NCI-H1436 (cell line): ENCODE data around the gene SMCO4.

ENCODE experiments used
- DNase-seq: peaks from one replicate; lab custom pipeline; 2025; lab: John Stamatoyannopoulos, UW

The SMCO4 gene

DNA sequence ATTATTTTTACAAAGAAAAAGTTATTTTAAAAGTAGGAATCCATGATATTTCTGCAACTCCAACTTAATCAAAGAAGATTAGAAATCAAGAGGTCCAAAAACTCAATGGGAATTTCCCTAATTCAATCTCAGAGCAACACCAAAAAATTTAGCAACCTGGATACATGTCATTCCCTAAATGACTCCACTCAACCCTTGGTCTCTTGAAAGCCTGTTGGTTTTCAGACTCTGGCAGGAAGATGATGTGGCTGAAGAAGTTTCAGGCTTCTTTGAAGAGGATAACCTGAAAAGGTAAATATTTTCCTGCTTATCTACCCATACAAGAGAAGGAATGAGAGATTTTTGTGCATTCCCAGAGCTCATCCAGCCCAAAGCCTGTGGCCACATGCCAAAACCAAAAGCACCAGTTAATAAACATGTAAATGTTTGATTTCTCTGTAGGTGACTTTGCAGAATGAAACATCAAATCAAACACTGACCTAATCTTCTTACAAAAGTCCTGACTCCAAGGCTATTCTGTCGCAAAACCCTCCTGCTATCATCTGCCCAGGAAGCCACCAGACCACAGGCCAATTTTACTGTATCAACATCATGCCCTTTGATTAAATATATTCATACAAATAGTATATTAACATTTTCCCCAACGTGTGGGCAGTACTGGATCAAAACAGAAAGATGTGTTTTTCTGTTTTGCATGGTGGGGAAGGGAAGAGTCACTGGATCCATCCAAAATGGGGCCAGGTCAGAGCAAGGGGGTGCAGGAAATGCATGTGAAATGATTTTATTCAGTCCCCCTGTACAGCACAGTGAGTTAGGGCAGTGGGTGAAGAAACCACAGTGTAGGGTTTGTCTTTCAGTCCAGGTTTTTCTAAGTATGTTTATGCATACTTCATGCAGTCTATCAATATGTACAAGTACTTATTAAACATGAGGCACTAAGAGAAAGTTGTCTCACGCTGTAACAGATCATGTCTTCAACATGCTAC, 38.8 kb downstream of the SMCO4 start:
- DNase-seq, result no peak

DNA sequence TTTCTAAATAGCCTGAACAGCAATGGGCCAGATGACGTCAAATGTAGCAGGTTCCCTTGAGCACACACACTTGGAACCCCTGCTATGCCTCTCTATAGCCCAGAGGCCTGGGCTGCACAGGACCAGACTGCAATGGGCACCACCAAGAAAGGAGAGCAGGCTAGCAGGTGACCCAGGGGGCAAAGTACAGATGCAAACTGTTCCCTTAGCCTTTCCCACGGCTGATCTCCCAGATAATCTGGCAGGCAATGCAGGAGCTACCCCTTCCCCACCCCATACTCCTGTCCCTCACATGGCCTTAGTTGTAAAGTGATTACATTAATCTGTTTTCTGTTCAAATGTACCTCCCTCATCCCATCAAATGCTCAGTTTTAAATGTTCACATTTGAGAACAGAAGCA, 41.3 kb downstream of the SMCO4 start:
- no peak for DNase-seq

DNA sequence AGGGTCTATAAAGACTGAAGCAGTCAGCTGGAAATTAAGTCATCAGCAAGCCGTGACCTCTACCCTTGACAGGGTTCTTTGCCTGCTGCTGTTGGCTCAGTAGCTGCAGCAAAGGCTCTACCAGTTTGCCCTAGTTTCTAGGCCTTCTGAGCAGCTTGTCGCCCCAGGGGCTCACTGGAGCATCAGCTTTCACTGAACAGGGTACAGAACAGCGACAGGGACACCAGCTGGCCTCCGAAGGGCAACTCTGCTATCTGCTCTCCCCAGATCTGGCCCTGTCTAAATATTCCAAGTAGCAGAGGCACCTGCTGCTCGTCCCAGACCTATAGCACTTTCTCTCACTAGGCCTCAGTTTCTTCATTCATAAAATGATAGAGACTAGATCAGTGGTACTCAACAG, 42.4 kb downstream of the SMCO4 start:
- no peak for DNase-seq

DNA sequence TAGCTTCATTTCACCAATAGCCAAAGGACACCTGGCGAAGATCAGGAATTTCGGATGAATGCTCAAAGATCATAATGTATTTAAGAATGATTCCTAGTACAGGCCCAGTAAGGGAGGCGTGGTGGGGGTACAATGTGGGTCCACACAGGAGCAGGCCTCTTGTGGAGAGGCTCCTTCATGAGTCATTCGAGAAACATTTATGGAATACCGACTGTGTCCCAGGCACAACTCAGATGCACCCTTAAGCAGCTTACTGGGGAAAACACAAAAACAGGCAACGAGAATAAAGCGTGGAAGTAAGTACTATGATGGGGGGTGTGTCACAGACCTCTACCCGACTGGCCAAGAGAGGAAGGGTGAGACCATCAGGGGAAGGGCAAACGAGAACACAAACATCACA, 44.5 kb downstream of the SMCO4 start:
- DNase-seq, result no peak

DNA sequence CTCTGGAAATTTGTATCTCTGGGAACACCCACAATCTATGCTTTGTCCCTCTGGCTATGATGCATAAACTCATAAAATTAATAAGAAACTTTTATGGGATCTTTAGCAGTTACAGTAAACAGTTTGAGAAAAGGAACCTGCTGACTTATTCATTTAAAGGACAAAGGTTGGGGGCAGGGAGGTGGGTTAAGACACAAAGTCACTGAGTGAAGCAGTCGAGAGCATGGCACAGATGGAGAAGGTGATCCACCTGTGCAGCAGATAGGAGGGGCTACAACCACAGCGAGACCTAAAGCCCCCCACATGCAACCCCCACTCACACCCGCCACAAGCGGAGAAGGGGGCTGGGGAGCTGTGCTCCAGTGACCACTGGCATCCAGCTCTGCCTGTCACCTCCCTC, 45.0 kb downstream of the SMCO4 start:
- DNase-seq, result no peak

DNA sequence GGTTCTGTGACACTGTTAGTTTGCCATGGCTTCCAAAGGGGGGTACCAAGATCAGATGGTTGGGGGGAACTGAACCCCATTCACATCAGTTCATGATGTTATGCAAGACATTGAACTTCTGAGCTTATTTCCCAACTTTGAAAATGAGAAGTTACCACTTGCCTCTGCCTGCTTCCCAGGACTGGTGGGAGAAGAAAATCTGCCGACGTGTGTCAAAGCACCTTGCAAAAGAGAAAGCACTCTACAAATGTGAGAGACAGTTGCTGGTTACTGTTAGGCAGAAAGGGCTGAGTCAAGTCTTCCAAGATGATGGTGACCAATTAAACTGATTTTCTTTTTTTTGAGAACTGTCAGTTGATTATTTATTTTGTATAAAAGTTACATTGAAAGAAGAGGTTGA, 45.6 kb downstream of the SMCO4 start:
- DNase-seq, result no peak

DNA sequence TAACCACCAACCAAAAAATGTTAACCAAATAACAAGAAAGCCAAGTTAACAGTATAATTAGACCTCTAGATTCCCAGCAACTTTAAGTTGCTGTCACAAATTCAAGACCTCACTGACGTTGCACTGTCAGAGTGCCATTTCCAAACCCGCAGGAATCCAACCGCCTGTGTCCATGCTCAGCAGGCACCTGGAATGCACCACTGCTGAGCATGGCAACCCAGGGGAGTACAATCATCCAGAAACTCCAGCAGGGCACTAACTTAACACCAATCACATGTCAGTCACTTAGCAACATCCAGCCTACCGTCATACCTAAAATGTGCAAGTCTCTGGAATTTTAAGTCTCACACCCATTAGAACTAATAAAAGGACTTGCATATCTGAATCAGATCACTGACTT, 48.8 kb downstream of the SMCO4 start:
- DNase-seq, result no peak

DNA sequence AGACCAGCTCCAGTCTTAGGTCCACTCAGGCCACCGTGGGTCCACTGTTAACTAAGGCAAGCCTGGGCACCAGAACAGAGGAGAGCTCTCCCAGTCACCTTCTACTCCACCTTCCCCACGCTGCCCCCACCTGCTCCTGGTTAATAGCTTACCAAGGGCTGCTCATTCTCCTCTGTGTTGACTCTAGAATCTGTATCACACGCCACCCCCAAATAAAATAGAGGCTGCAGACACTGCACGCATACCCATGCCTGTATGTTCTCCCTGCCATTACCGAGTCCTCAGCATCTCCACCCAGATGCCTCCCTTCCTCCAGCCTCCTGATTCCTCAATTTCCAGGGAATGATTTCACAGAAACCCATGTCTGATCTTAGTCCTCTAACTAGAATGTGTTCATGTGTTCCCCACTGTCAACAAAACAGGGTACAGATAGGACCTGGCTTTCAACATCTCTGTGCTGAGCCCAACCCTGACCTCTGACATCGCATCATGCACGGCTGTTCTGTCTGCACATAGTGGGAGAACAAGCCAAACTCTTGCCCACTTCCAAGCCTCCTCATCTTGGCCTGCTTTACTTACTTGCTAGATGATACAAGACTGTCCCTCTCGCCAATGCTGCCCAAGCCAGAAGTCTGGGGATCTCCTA, 49.8 kb downstream of the SMCO4 start:
- DNase-seq, result no peak

DNA sequence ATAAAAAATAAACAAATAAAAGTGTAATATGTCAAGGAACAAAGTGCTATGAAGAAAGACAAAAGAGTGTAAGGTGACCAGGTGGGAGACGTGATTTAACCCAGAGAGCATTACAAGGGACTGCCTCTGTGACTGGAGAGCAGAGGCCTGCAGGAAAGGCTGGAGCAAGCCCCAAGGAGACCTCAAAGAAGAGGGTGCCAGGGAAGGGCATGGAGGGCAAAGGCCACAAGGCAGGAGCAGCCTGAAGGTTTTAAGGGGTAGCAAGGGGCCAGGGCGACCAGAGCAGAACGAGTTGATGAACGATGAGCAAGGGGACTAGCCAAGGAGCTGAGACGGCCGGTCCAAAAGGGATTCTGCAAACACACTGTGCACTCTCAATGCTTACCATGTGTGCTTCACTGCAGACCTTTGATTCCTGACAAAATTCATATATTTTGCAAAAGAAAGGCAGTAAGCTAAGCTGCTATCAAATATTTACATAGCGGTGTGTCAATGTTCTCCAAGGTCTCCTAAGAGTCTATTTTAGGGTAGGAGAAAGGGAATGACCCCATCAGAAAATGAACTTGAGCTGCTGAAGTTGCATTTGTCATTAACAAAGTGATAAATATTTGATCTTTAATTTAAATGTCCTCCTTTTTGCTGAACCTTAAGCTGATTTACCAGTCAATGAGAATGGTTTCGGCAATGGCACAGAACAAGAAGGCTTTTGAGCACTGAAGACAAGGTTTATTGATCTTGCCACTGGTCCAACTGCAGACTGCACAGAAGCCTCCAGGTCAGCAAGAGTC, 50.5 kb downstream of the SMCO4 start:
- no peak for DNase-seq

DNA sequence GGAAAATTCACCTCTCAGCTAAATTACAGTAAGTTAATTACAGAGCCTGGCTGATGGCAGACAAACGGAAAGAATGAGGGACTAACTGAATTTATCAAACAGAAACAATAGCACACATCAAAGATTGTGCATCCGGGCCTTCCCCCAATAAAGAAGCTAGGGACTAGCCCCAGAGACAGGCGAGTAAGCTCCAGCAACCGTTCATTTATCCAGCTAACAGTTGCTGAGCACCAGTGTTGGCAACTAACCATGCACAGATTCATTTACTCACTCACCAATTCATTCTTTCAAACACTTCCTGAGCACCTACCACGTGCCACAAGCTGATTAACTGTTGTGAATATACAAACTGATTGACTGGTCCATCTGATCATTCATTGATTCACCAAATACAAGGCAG, 51.2 kb downstream of the SMCO4 start:
- no peak for DNase-seq

DNA sequence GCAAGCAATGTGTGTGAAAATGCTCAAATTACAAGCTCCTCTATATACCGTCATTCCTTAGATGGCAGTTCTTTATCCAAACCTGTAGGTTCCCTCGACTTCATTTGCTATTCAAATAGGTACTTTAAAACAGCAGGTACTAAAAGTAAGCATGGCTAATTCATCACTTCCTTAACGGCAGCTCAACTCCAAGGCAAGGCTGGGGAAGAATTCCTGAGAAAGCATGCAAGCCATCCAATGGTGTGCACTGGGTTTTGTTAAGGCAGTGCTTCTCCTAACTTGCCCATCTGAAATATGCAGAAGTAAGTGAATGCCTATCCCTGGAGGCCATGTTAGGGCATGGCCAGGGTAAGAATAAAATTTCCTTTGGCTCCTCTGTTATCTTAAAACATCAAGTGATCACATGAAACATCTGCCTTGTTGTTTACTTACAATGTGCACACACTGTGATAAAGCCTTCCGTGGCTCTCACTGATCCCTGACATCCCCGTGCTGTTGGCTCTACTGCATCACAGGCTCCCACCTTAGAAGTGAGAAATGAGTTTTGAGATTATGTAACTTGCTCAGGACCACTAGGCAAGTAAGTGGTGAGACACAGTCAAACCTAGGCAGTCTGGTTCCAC, 52.1 kb downstream of the SMCO4 start:
- DNase-seq, result no peak

DNA sequence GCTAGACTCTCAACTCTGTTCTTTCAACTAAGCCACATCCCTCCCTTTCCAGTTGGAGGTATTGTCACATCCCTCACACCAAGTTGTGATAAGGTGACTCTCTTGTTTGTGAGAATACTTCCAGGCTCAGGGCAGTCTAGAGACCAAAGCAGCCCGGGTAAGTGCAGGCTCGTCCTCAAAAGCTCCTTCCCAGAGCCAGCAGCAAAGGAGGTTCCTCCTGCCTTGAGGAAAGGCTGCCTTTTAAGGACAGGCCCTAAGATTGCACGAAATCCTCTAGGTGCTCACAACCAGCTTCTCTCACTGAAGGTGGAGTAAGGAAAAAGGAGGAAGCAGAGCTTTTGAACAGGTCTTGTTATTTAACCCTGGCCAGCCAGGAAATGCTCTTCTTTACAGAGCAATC, 53.4 kb downstream of the SMCO4 start:
- no peak for DNase-seq

DNA sequence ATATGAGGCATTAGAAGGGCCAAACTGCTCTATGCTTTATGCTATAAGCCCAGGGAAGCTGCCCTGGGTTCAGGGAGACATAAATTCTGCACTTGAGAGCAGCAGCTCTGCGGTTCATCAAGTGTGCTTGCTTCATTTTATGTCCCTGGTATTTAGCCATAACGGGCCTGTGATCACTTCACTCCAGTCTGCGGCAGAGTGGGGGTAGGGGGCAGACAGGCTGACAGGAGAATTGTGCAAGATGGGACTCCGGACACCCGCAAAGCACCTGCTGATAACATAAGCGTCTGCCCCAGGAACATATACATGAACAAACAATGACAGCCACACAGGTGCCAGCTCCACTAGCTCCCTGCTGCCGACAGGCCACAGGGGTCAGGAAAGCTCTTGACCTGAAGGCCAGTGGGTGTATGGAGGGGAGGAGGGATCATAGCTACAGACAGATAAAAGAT, 56.1 kb downstream of the SMCO4 start:
- no peak for DNase-seq

DNA sequence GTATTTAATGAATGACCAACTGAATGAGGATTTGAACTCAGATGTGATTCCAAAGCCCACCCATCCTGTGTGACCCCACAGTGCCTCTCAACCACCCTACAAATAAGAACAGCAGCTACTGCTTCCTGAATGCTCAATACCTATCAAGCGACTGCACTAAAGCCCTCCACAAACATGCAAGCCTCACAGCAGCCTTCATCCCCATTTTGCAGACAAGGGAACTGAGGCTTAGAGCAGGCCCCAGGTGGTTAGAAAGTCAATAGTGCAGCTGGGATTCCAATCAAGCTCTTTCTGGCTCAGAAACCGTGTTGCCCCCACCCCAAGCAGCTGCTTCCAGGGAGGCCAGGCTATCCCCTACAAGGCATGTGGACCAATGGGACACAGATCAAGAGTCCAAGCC, 57.2 kb downstream of the SMCO4 start:
- DNase-seq, result no peak

DNA sequence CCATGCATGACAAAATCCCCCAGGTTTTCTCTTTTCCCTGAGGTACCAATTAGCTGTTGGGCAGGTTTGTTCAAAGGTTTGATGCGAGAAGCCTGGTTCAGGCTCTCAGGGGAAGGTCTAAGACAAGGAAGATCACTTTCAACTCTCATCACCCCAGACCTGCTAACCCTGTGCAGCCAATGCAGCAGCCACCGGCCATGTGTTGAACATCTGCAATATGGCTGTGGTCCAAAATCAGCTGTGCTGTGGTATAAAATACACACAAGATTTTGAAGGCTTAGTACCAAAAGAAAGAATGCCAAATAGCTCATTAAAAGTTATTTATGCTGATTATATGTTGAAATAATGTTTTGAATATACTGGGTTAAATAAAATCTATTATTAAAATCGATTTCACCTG, 58.5 kb downstream of the SMCO4 start:
- no peak for DNase-seq

DNA sequence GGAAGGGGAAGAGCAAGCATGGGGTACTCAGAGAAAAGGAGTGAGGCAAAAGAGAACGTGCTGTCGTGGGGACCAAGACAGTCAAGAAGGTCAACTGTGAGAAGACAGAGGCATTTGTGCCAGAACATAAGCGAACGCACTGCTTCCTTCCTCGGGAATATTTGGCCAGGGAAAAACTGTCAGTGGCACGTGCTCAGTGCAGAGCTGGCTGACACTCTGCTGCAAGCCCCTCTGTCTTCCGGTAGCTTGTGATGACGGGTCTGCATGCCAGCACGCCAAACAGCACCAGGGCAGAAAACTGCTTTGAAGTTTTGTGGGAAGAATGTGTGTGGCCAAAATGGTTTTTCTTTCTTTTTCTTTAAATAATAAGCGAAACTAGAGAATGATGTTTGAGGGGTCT, 60.6 kb downstream of the SMCO4 start:
- DNase-seq, result no peak

DNA sequence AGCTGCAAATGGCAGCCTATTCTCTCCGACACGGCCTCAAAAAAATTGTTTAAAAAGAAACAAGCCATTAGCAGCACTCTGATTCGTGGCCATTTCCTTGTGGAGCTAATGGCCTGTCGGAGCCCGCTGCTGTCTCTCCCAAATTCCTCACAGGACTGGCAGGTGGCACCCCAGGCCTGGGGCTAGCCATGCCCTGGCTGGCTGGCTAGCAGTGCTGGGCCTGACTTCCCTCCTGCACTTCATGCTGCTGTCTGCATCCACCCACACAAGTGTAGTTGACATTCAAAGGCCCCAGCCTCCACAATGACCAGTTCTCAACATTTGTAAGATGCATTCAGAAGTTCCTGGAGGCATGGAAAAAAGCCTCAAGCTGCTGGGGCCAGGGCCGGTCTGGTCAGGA, 61.5 kb downstream of the SMCO4 start:
- no peak for DNase-seq

DNA sequence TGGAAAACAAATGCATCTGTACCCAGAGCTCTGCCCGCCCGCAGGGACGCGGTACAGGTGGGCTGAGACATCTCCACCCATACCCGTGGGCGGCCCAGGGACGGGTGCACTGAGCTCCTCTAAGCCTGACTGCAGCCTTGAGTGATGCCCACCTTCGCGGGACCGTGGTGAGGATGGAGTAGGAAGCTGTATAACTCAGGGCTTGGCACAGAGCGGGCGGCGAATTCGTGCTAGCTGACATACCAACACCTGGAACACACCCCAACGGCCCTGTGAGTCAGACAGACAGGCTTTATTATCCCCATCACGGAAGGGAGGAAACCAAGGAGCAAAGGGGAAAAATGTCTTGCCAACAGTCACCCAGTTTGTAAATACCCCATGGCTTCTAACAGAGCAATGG, 61.9 kb downstream of the SMCO4 start:
- DNase-seq, result no peak

DNA sequence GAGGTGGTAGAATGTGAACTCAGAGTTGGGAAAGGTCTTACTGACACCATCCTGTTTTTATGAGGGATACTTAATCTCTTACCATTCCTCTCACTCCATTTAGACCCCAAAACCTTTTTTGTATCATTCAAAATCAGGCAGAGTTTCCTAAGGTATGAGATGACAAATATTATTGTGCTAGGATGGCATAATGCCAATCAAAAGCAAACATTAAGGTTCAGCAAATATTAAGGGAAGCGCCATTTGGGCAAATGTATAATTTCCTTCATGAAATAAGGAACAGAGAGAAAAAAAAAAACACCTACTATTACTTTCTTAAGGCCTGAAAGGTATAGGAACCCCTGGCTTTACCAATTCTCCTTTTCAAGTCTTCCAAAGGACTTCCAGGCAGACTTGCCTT, 62.4 kb downstream of the SMCO4 start:
- DNase-seq, result no peak

DNA sequence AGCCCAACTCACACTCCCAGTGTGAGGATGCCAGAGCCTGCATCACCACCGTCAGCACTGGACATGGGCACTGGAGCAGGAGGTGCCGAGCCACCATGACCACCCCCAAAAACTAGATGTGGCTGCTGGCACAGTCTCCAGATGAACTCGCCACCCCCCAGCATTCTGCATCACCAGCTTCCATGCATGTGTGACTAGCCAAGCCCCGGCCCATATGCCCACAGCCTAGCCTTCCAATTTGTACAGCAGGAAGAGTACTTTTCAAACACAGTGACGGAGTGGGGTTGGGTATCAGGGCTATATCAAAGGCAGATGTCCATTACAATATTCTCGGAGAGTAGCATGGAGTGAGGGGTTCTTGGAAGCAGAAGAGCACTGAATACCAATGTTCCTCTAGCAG, 62.9 kb downstream of the SMCO4 start:
- no peak for DNase-seq

DNA sequence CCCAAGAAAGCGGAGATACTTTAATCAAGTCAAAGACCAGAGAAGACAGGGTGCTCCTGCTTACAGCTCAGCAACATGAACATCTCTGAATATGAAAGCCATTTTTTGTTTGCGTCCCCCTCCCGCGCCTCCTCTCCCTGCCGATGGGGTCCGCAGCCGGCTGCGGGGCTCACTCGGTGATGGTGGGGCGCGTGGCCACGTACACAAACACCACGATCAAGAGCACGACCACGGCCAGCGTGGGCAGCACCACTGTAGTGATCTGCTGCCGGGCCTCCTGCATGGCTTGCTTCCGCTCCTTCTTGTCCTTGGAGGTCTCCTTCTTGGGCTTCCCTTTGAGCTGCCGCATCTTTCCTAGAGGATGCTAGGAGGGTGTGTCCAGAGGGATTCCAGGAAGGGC, 64.3 kb downstream of the SMCO4 start:
- DNase-seq, result no peak

DNA sequence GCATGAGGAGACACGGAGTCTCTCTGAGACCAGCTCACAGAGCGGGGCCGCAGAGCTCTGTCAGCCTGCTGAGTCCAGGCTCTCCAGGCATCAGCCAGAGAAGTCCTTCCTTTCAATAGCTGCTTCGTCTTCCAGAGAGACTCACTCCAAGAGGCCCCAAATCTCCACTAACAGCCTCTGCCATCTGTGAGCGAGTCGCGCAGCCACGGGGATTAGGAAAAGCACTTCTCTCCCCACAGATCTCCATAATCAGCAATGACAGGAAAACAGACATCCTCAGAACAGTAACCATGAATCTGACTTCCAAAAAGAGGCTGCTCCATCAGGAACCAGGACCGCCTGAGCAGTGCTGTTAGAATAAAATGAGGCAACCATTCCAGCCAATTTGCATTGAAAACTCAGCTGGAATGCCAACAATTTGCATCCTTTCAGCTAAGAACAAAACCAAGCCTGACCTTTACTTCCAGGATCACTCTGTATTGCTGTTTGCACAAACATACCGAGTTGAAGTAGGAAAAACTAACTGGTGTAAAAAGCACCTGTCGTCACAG, 65.4 kb downstream of the SMCO4 start:
- DNase-seq, result no peak
